PFSK-1 (cell line): ENCODE data around the gene AGPAT3.

ENCODE experiments used
- FOXP2 ChIP-seq: optimal IDR thresholded peaks from 2 replicates; pipeline ENCODE3; 2011; ENCODE audit warnings: borderline replicate concordance, control low read depth, inconsistent platforms; ENCODE audit not compliant: insufficient read depth; ENCODE audit errors: extremely low read length, extremely low read depth
- POLR2AphosphoS5 ChIP-seq: IDR thresholded peaks from 2 replicates; pipeline ENCODE4 v1.6.1; 2012; ENCODE audit warnings: low read depth, mild to moderate bottlenecking, control low read depth, low read length, moderate library complexity
- SIN3A ChIP-seq: IDR thresholded peaks from 2 replicates; pipeline ENCODE4 v1.6.1; 2012; ENCODE audit warnings: mild to moderate bottlenecking, low read length, moderate library complexity, borderline replicate concordance; ENCODE audit not compliant: insufficient read depth
- TAF1 ChIP-seq: IDR thresholded peaks from 2 replicates; pipeline ENCODE4 v1.6.1; 2012; ENCODE audit warnings: low read length, control low read depth, borderline replicate concordance; ENCODE audit not compliant: insufficient read depth
- TF ChIP-seq, protein P1 (sequence below), 2 experiments: IDR thresholded peaks; 2 replicates each; pipeline versions ENCODE4 v1.6.1 to v1.8.0; 2011 to 2012; ENCODE audit warnings: low read depth in 2 of 2, low read length in 2 of 2, control low read depth in 1 of 2, inconsistent platforms in 1 of 2, mild to moderate bottlenecking in 1 of 2, moderate library complexity in 1 of 2; ENCODE audit not compliant: insufficient read depth in 1 of 2

The AGPAT3 gene

DNA sequence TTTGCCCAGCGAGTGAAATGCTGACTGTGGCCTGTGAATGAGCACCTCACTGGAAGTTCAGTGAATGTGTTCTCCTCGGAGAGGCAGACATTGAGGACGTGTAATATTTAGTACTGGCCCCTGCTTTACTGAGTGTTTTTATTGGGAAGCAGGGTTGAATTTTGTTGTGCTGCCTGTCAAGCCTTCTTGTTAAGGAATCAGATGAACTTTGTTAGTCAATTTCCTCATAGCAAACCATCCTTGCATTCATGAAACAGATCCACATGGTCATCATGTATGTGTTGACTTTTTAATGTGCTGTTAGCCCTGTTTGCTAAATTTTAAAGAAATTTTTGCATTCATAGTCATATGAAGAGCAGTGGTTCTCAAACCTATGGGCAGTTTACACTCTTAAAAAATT is 47.9 kb downstream of the AGPAT3 start:
- TF ChIP-seq POLR2AphosphoS5 (no peak), SIN3A (no peak), TAF1 (no peak), FOXP2 (no peak)
- TF ChIP-seq, protein P1, sequence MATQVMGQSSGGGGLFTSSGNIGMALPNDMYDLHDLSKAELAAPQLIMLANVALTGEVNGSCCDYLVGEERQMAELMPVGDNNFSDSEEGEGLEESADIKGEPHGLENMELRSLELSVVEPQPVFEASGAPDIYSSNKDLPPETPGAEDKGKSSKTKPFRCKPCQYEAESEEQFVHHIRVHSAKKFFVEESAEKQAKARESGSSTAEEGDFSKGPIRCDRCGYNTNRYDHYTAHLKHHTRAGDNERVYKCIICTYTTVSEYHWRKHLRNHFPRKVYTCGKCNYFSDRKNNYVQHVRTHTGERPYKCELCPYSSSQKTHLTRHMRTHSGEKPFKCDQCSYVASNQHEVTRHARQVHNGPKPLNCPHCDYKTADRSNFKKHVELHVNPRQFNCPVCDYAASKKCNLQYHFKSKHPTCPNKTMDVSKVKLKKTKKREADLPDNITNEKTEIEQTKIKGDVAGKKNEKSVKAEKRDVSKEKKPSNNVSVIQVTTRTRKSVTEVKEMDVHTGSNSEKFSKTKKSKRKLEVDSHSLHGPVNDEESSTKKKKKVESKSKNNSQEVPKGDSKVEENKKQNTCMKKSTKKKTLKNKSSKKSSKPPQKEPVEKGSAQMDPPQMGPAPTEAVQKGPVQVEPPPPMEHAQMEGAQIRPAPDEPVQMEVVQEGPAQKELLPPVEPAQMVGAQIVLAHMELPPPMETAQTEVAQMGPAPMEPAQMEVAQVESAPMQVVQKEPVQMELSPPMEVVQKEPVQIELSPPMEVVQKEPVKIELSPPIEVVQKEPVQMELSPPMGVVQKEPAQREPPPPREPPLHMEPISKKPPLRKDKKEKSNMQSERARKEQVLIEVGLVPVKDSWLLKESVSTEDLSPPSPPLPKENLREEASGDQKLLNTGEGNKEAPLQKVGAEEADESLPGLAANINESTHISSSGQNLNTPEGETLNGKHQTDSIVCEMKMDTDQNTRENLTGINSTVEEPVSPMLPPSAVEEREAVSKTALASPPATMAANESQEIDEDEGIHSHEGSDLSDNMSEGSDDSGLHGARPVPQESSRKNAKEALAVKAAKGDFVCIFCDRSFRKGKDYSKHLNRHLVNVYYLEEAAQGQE (IDR thresholded peaks at IDR 0.05; ENCODE audit: insufficient read depth in 1 of 2, low read depth in 2 of 2, low read length in 2 of 2) = no peak

DNA sequence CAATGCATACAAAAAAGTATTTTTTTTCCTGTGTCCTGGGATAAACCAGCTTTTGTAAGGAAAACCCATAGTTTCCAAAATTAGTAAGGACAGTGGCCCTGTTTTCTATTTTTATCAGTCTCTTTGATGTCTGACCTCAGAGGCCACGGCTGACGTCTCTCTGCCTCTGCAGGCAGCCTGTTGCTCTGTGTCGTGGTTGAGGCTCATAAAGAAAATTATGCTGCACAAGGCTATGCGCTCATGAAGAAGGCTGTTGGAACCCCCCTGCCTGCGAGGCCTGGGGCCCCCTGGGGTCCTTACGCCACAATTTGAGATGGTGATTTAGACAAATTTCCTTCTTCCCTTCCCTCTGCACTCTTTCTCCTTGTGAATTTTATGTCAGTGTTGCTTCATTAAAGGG is 48.9 kb downstream of the AGPAT3 start:
- TF ChIP-seq TAF1 = no peak
- no peak for TF ChIP-seq POLR2AphosphoS5
- no peak for TF ChIP-seq SIN3A
- no peak for TF ChIP-seq FOXP2
- TF ChIP-seq, protein P1 (IDR thresholded peaks at IDR 0.05; ENCODE audit: insufficient read depth in 1 of 2, low read depth in 2 of 2, low read length in 2 of 2) = no peak

DNA sequence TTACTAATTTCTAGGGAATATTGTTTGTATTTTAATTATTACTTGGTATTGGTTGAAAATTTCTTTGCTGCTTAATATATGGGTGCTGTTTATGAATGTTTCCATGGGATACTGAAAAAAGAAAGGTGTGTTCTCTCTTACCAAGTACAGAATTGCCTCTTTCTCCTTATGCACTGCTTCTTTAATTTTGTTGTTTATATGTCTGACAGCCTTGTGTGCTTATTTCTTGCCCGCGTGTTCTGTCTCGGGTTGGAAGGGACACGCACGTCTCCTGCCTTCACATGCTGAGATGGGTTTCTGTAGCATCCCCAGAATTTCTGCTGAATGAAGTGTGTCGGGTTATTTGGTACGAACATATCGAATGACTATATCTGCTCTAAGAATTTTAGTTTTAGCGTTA is 51.1 kb downstream of the AGPAT3 start:
- TF ChIP-seq SIN3A (no peak), TAF1 (no peak), POLR2AphosphoS5 (no peak), FOXP2 (no peak)
- TF ChIP-seq, protein P1 (IDR thresholded peaks at IDR 0.05; ENCODE audit: insufficient read depth in 1 of 2, low read depth in 2 of 2, low read length in 2 of 2) = no peak

DNA sequence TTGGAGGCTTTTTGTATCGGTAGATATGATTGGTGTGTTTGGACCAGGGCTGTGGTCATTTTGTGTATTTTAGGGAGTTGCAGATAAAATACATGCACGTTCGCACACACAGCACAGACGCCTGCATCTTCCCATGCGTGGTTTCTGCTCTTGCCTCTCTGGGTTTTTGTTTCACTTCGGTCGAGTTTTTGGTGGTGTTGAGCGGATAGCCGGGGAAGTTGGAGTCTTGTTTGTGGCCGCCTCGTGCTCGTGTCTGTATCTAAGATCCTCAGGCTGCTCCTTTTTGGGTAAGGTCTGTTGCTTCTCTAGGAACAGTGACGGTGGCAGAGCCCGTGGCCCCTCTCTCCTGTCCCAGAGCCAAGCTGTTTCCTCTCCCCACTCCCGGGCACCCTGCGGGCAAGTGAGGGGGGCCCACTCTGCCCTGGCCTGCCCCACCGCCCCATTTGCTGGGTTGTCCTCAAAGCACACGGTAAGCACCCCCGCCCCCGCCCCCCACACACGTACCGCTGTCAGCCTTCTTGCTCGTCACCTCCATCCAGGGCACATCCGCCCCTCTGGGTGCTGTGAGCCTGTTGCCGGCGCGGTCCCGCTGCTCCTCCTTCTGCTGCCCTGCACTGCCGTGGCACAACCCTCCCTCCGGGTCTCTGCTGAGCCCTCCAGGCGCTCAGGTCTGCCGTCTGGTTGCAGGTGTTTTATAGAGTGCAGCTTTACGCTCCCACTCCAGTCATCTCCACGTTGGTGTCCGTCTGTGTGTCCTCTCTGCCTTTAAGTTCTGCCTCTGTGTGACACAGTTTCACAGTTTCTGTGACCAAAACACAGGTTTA is 51.9 kb downstream of the AGPAT3 start:
- TF ChIP-seq, protein P1 (IDR thresholded peaks at IDR 0.05; ENCODE audit: insufficient read depth in 1 of 2, low read depth in 2 of 2, low read length in 2 of 2) = no peak
- TF ChIP-seq SIN3A = no peak
- no peak for TF ChIP-seq FOXP2
- no peak for TF ChIP-seq POLR2AphosphoS5
- TF ChIP-seq TAF1 = no peak
